Peyer's patch (tissue), 4 donors: ENCODE measurements around the gene CLEC2L. TPM values are rescaled to one million over a fixed set of nuclear protein-coding genes. Genes with fewer than 3 reads are reported as not detected.

Experiments
- DNase-seq, 3 donors: peaks; one replicate each; pipeline ENCODE4 v3.0.0-alpha.2; 2017 to 2019
- H3K27ac ChIP-seq, 4 donors: fragments of 200-600 bp; sonication (generic); one replicate each; pipeline ENCODE4 v1.5.1; 2016 to 2019
- H3K27me3 ChIP-seq, 2 donors: fragments of 200-600 bp; sonication (generic); one replicate each; pipeline ENCODE4 v1.5.1; 2019
- H3K36me3 ChIP-seq, 3 donors: fragments of 200-600 bp; sonication (generic); one replicate each; pipeline ENCODE4 v1.5.1; 2016 to 2019
- H3K4me1 ChIP-seq, 4 donors: fragments of 200-600 bp; sonication (generic); one replicate each; pipeline ENCODE4 v1.5.1; 2016 to 2019
- H3K4me3 ChIP-seq, 4 donors: fragments of 200-600 bp; sonication (generic); 1 replicate in 3 of 4; 2 replicates in 1 of 4; pipeline ENCODE4 v1.5.1; 2016 to 2019; ENCODE audit warnings: mild to moderate bottlenecking in 1 of 4
- H3K9me3 ChIP-seq, 4 donors: fragments of 200-600 bp; sonication (generic); one replicate each; pipeline ENCODE4 v1.5.1; 2016 to 2019; ENCODE audit warnings: mild to moderate bottlenecking in 1 of 4
- POLR2A ChIP-seq, 2 donors: fragments of 450-650 bp; IDR thresholded peaks; one replicate each; pipeline ENCODE4 v1.5.1; 2017; ENCODE audit warnings: antibody characterized with exemption in 2 of 2, mild to moderate bottlenecking in 2 of 2, moderate library complexity in 2 of 2
- total RNA-seq, 4 donors: library from RNA; depleted of rRNA; stranded (reverse); fragments of >200 nt; gene quantifications; one replicate each; pipeline ENCODE4 v1.1.0, GENCODE V29; 2016
- TF ChIP-seq, protein P1 (sequence below), 6 experiments: fragments of 450-650 bp in 4 of 6; fragments of 200-600 bp in 2 of 6; sonication (generic) in 1 of 6; IDR thresholded peaks; one replicate each; pipeline ENCODE4 v1.5.1; 2017 to 2019; ENCODE audit warnings: antibody characterized with exemption in 6 of 6, mild to moderate bottlenecking in 3 of 6, moderate library complexity in 1 of 6

Gene CLEC2L
- total RNA-seq, 4 donors from 2014 or later, result not detected

DNA sequence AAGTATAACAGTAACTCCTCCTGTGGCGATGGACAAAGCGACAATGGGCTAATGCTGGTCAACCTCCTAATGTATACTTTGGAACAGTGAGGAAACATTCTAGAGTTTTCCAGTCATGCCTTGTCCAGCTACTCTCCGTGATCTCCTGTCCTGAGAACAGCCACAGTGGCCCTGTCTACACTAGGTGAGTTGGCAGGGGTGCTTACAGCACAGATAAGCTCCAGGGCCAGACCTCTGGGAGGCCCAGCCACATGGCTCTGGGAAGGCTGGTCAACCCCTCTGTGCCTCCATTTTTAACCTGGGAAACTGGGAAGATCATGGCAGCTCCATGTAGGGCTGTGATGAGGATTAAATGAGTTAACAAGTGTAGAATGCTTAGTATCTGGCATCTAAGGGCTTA, 57.0 kb downstream of the CLEC2L start:
- Histone ChIP-seq H3K4me1 (no peaks in the 10 kb centered on the region), H3K9me3 (no peaks in the 10 kb centered on the region), H3K36me3 (peaks cover 0 to 73% (median 0%) of the 10 kb centered on the region in 3 donors), H3K27ac (no peak overlapping the region), H3K4me3 (no peak overlapping the region), H3K27me3 (no peaks in the 10 kb centered on the region)
- no peak for DNase-seq
- TF ChIP-seq POLR2A (IDR thresholded peaks at IDR 0.05), result no peak
- TF ChIP-seq, protein P1, sequence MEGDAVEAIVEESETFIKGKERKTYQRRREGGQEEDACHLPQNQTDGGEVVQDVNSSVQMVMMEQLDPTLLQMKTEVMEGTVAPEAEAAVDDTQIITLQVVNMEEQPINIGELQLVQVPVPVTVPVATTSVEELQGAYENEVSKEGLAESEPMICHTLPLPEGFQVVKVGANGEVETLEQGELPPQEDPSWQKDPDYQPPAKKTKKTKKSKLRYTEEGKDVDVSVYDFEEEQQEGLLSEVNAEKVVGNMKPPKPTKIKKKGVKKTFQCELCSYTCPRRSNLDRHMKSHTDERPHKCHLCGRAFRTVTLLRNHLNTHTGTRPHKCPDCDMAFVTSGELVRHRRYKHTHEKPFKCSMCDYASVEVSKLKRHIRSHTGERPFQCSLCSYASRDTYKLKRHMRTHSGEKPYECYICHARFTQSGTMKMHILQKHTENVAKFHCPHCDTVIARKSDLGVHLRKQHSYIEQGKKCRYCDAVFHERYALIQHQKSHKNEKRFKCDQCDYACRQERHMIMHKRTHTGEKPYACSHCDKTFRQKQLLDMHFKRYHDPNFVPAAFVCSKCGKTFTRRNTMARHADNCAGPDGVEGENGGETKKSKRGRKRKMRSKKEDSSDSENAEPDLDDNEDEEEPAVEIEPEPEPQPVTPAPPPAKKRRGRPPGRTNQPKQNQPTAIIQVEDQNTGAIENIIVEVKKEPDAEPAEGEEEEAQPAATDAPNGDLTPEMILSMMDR (IDR thresholded peaks at IDR 0.05), result no peak

DNA sequence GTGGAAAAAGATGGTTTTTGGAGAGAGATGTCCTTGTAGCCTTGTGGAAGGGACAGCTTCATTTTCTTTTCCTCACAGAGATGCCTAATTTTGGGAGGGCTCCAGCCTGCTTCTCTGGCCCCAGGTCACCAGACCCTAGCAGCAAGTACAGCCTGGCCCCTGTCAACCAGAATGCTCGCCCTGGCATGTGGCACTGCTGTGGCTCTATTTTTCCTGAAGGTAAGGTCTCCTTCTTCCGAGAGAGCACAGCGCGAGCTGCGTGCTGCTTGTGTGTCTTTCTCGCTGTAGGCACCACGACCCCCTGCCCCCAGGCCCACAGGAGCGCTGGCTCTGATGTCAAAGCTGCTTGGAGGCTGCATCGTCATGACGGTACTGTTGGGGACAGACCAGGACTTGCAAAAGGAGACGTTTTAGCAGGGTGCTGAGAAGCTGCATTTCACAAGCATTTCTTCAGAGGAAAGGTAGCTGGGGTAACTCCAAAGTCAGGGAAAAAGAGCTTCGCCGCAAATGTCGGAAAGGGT, 58.7 kb downstream of the CLEC2L start:
- H3K27me3 ChIP-seq, result no peaks in the 10 kb centered on the region
- H3K27ac ChIP-seq, result no peak overlapping the region
- no peaks in the 10 kb centered on the region for H3K9me3 ChIP-seq
- TF ChIP-seq POLR2A (IDR thresholded peaks at IDR 0.05), result no peak
- TF ChIP-seq, protein P1 (IDR thresholded peaks at IDR 0.05), result no peak
- H3K36me3 ChIP-seq, result peaks cover 0 to 76% (median 0%) of the 10 kb centered on the region in 3 donors
- H3K4me3 ChIP-seq, result no peak overlapping the region
- no peaks in the 10 kb centered on the region for H3K4me1 ChIP-seq
- DNase-seq, result no peak

DNA sequence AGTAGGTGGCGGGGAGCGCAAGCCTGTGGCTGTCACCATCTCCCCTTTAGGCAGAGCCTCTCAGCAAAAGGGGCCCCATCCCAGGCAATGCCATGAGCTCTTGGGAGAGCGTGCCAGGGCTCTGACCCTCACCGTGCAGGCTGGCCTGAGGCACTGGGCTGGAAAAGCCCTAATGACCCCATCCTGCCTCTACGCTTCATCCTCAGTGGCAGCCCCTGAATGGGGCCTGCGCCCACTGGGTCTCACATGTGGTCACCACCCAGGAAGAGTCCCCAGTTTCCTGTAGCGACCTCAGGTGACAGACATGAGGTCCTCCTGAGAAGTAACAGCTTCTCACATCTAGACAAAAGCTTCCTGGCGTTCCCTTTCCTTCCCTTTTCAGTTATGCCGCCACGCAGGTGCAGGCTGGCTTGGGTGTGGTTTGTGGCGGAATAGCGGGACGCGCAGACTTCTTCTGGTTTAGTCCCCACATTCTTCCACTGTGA, 59.2 kb downstream of the CLEC2L start:
- no peaks in the 10 kb centered on the region for H3K27me3 ChIP-seq
- H3K36me3 ChIP-seq, result peaks cover 0 to 75% (median 0%) of the 10 kb centered on the region in 3 donors
- DNase-seq, result no peak
- no peak overlapping the region for H3K27ac ChIP-seq
- H3K9me3 ChIP-seq, result no peaks in the 10 kb centered on the region
- no peak for TF ChIP-seq POLR2A (IDR thresholded peaks at IDR 0.05)
- TF ChIP-seq, protein P1 (IDR thresholded peaks at IDR 0.05), result no peak
- no peak overlapping the region for H3K4me3 ChIP-seq
- no peaks in the 10 kb centered on the region for H3K4me1 ChIP-seq

DNA sequence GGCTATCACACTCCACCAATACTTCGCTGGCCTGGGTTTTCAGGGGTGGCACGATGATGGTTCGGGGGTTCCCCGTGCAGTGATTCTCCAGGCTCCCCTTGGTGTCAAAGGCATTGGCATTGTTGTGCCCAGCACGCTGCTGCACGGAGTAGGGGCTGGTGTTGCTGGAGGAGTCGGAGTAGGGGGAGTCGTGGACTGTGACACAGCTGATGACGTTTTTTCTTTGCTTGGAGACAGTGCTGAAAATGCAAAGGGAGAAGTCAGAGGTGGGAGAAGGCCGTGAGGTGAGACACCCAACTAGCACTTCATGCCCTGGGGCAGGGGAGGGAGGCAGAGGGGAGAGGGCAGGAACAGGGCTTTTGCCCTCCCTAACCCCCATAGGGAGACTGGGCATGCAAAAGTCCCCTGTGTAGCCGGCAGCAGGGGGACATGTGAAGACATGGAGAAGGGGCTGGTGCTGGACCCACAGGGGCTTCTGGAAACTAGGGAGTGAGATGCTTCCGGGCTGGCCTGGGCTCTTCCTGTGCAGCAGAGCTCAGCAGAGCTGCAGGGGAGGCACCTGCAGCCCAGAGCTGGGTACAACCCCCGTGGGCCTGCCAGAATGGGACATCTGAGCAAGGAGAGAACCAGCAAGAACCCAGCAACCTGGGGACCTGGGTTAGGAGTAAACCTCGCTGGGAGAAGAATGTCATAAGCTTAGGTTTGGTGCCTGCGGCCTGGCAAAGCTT, 60.5 kb downstream of the CLEC2L start:
- no peaks in the 10 kb centered on the region for H3K27me3 ChIP-seq
- H3K36me3 ChIP-seq, result peaks cover 0 to 71% (median 0%) of the 10 kb centered on the region in 3 donors
- no peak overlapping the region for H3K4me3 ChIP-seq
- TF ChIP-seq, protein P1 (IDR thresholded peaks at IDR 0.05), result no peak
- no peak for TF ChIP-seq POLR2A (IDR thresholded peaks at IDR 0.05)
- DNase-seq, result no peak
- no peaks in the 10 kb centered on the region for H3K4me1 ChIP-seq
- H3K9me3 ChIP-seq, result no peaks in the 10 kb centered on the region
- no peak overlapping the region for H3K27ac ChIP-seq

DNA sequence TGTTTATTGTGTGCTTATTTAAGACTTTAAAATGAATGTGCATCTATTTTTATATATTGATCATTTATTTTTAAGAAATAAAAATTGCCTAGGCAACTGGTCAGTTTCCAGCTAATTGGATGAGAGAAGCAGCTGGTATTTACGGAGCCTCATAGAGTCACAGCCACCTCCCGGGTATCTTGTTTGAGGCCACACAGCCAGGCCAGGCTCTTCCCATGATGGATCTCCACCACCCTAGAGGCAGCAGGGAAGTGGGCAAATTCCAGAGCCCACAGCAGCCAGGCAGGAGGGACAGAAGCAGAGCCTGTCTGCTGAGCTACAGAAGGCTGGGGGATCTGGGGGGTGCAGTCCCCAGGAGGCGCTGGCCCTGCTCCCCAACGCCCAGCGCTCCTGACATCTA, 61.6 kb downstream of the CLEC2L start:
- Histone ChIP-seq H3K9me3 (no peaks in the 10 kb centered on the region), H3K4me1 (no peaks in the 10 kb centered on the region), H3K4me3 (no peak overlapping the region), H3K36me3 (peaks cover 0 to 75% (median 0%) of the 10 kb centered on the region in 3 donors), H3K27ac (no peak overlapping the region), H3K27me3 (no peaks in the 10 kb centered on the region)
- no peak for DNase-seq
- TF ChIP-seq, protein P1 (IDR thresholded peaks at IDR 0.05), result no peak
- no peak for TF ChIP-seq POLR2A (IDR thresholded peaks at IDR 0.05)
